Sigmoid colon (tissue), 7 donors: Measurements from ENCODE around the gene GRID1. TPM values are rescaled to one million over a fixed set of nuclear protein-coding genes. Genes with fewer than 3 reads are reported as not detected.

ENCODE experiments used
- DNase-seq: peaks from one replicate; pipeline ENCODE4 v3.0.0-alpha.2; 2019
- H3K27ac ChIP-seq, 4 donors: fragments of 200-600 bp; sonication (generic); one replicate each; pipeline ENCODE4 v1.5.1; 2016 to 2019; ENCODE audit warnings: mild to moderate bottlenecking in 1 of 4
- H3K27me3 ChIP-seq, 3 donors: fragments of 200-600 bp; sonication (generic); one replicate each; pipeline ENCODE4 v1.5.1; 2019; ENCODE audit warnings: mild to moderate bottlenecking in 1 of 3
- H3K36me3 ChIP-seq, 4 donors: fragments of 200-600 bp; sonication (generic); one replicate each; pipeline ENCODE4 v1.5.1; 2016 to 2019
- H3K4me1 ChIP-seq, 4 donors: fragments of 200-600 bp; sonication (generic); one replicate each; pipeline ENCODE4 v1.5.1; 2017 to 2019
- H3K4me3 ChIP-seq, 4 donors: fragments of 200-600 bp; sonication (generic); one replicate each; pipeline ENCODE4 v1.5.1; 2017 to 2019; ENCODE audit warnings: mild to moderate bottlenecking in 2 of 4, moderate library complexity in 1 of 4
- H3K9me3 ChIP-seq, 4 donors: fragments of 200-600 bp in 3 of 4; sonication (generic) in 3 of 4; one replicate each; pipeline versions ENCODE4 v1.5.1 to v1.6.1; 2013 to 2019
- EP300 ChIP-seq, 4 donors: sonication (generic); formaldehyde crosslinking; IDR thresholded peaks; one replicate each; pipeline ENCODE4 v1.6.1; 2017; ENCODE audit warnings: antibody characterized with exemption in 4 of 4
- POLR2A ChIP-seq, 2 donors: fragments of 450-650 bp; IDR thresholded peaks; one replicate each; pipeline ENCODE4 v1.6.1; 2016; ENCODE audit warnings: antibody characterized with exemption in 2 of 2, mild to moderate bottlenecking in 2 of 2, moderate library complexity in 2 of 2
- POLR2AphosphoS5 ChIP-seq, 4 donors: sonication (generic); formaldehyde crosslinking; IDR thresholded peaks; one replicate each; pipeline ENCODE4 v1.6.1; 2017; ENCODE audit warnings: antibody characterized with exemption in 4 of 4
- WGBS, 2 donors: extraction: QIAGEN DNeasy Blood & Tissue Kit; methylation state at CpG; one replicate each; pipeline ENCODE4 v1.1.7; 2013; 5-methylcytosine and 5-hydroxymethylcytosine counted together
- intact Hi-C: fragments of 100-400 bp; cut with DNase I; formaldehyde crosslinking; loops from one replicate; pipeline ENCODE4 v1.15.1; 2023
- polyA plus RNA-seq, 3 donors: library from polyadenylated mRNA; stranded (reverse); fragments of 200-250 nt; gene quantifications; one replicate each; pipeline ENCODE4 v1.2.3, GENCODE V29; 2013
- total RNA-seq, 4 donors: library from RNA; depleted of rRNA; stranded (reverse); fragments of >200 nt; gene quantifications; one replicate each; pipeline ENCODE4 v1.1.0, GENCODE V29; 2016
- TF ChIP-seq, protein P1 (sequence below), 4 experiments: fragments of 450-650 bp in 3 of 4; fragments of 200-600 bp in 1 of 4; IDR thresholded peaks; one replicate each; pipeline ENCODE4 v1.5.1; 2016 to 2019; ENCODE audit warnings: antibody characterized with exemption in 4 of 4, mild to moderate bottlenecking in 3 of 4, moderate library complexity in 2 of 4
- donor health status: healthy with polysubstance abuse.
- donor health status: Bipolar disorder and iron deficiency.
- donor health status: healthy.

The GRID1 gene
- total and polyA plus RNA-seq, 7 donors: 0.66 to 4.7 (median 1.1) TPM; not detected in 2

DNA sequence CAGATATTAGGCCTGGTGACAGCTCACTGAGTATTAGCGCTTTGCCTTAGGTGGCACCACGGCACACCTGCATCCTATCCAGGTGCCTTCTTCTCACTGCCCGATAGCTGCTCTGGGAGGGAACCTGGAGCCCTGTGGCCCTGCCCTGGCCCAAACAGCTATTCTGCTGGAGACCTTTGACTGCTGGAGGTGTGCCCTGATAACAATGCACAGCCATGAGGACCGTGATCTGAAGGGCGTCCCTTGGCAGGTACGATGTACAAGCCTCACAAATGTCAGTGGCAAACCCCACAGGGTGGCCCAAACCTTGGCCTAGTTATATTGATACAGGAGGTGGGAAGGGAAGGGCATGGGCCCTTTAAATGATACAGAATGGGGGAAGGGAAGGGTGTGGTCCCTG lies 259.5 kb downstream of the GRID1 start:
- 72 to 91% methylated on average over 6 of the region's 6 CpGs for WGBS, 2 donors
- DNase-seq: no peak
- Histone ChIP-seq H3K4me3 (no peak overlapping the region), H3K27ac (no peak overlapping the region), H3K9me3 (no peaks in the 10 kb centered on the region), H3K27me3 (no peaks in the 10 kb centered on the region), H3K4me1 (no peaks in the 10 kb centered on the region), H3K36me3 (no peaks in the 10 kb centered on the region)
- TF ChIP-seq POLR2A (IDR thresholded peaks at IDR 0.05): no peak
- intact Hi-C loops: no loop called here

DNA sequence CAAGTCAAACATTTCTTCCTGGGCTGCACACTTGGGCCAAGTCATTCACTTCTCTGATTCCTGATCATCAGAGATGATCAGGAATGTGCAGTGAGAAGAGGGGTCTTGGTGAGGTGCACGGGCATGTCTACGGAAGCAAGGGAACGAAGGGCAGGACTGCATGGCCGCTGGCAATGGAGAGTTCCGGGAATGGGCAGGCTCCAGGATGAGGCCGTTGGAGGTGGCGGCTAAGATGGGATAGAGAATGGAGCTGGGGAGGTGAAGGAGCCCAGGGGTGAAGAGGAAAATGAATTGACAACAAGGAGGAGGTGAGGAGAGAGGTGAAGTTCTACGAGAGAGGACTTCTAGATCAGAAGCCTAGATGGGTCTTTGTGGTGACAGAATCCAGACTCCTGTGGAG lies 260.0 kb downstream of the GRID1 start:
- no peaks in the 10 kb centered on the region for H3K36me3 ChIP-seq
- intact Hi-C loops: no loop called here
- TF ChIP-seq POLR2A (IDR thresholded peaks at IDR 0.05) (no peak), POLR2AphosphoS5 (IDR thresholded peaks at IDR 0.05) (no peak), EP300 (IDR thresholded peaks at IDR 0.05) (no peak)
- TF ChIP-seq, protein P1, sequence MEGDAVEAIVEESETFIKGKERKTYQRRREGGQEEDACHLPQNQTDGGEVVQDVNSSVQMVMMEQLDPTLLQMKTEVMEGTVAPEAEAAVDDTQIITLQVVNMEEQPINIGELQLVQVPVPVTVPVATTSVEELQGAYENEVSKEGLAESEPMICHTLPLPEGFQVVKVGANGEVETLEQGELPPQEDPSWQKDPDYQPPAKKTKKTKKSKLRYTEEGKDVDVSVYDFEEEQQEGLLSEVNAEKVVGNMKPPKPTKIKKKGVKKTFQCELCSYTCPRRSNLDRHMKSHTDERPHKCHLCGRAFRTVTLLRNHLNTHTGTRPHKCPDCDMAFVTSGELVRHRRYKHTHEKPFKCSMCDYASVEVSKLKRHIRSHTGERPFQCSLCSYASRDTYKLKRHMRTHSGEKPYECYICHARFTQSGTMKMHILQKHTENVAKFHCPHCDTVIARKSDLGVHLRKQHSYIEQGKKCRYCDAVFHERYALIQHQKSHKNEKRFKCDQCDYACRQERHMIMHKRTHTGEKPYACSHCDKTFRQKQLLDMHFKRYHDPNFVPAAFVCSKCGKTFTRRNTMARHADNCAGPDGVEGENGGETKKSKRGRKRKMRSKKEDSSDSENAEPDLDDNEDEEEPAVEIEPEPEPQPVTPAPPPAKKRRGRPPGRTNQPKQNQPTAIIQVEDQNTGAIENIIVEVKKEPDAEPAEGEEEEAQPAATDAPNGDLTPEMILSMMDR (IDR thresholded peaks at IDR 0.05): no peak
- no peak for DNase-seq
- no peaks in the 10 kb centered on the region for H3K27me3 ChIP-seq
- H3K27ac ChIP-seq: no peak overlapping the region
- WGBS, 2 donors: 89 to 91% methylated on average over 8 of the region's 8 CpGs
- no peak overlapping the region for H3K4me3 ChIP-seq
- H3K9me3 ChIP-seq: no peaks in the 10 kb centered on the region
- H3K4me1 ChIP-seq: no peaks in the 10 kb centered on the region

DNA sequence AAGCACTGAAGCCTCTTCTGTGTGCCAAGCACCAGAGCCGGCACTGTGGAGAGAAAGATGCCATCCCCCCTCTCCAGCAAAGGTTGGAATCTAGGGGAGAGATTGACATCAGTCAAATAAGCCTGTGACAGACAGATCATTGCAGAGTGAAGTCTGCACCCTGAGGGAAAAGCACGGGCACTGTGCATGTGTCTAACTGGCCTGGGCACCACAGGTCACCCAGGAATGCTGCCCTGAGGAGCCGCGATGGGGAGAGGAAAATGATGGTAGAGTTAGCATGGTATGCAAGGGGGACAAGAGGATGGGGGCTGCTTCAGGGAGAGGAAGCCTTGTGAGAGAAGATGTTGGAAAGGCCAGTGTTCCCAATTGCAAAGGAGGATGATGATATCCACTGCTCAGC lies 261.0 kb downstream of the GRID1 start:
- 87 to 93% methylated on average over 4 of the region's 4 CpGs for WGBS, 2 donors

DNA sequence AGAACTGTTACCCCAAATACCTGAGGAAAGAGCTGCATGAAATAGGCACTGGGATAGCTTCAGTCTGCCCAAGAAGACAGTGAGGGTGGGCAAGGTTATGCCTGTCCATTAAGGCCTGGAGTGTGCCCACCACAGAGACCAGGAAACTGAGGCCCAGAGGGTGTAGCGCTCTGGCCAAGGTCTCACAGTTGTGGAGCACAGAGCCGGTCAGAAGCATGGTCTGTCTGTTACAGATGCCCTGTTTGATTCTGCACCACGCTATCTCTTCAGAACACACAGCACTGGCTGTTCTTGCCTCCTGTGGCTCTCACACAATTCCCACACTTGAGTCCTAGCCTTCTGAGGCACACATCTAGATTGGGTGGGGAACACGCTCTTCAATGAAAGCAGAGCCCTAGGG lies 261.4 kb downstream of the GRID1 start:
- DNase-seq: no peak
- intact Hi-C loops: no loop called here
- Histone ChIP-seq H3K4me3 (no peak overlapping the region), H3K4me1 (no peaks in the 10 kb centered on the region), H3K27ac (no peak overlapping the region), H3K27me3 (no peaks in the 10 kb centered on the region), H3K36me3 (no peaks in the 10 kb centered on the region), H3K9me3 (no peaks in the 10 kb centered on the region)
- WGBS, 2 donors: 88 to 94% methylated on average over 4 of the region's 4 CpGs
- TF ChIP-seq POLR2AphosphoS5 (IDR thresholded peaks at IDR 0.05): no peak
- TF ChIP-seq, protein P1 (IDR thresholded peaks at IDR 0.05): no peak
- TF ChIP-seq EP300 (IDR thresholded peaks at IDR 0.05): no peak
- no peak for TF ChIP-seq POLR2A (IDR thresholded peaks at IDR 0.05)

More for the DNA sequence above, 261.0 kb downstream of the GRID1 start:
- Histone ChIP-seq H3K27me3 (no peaks in the 10 kb centered on the region), H3K4me1 (no peaks in the 10 kb centered on the region), H3K4me3 (no peak overlapping the region), H3K9me3 (no peaks in the 10 kb centered on the region), H3K36me3 (no peaks in the 10 kb centered on the region), H3K27ac (no peak overlapping the region)
- TF ChIP-seq EP300 (IDR thresholded peaks at IDR 0.05) (no peak), POLR2A (IDR thresholded peaks at IDR 0.05) (no peak), POLR2AphosphoS5 (IDR thresholded peaks at IDR 0.05) (no peak)
- TF ChIP-seq, protein P1 (IDR thresholded peaks at IDR 0.05): no peak
- intact Hi-C loops: no loop called here
- DNase-seq: no peak

DNA sequence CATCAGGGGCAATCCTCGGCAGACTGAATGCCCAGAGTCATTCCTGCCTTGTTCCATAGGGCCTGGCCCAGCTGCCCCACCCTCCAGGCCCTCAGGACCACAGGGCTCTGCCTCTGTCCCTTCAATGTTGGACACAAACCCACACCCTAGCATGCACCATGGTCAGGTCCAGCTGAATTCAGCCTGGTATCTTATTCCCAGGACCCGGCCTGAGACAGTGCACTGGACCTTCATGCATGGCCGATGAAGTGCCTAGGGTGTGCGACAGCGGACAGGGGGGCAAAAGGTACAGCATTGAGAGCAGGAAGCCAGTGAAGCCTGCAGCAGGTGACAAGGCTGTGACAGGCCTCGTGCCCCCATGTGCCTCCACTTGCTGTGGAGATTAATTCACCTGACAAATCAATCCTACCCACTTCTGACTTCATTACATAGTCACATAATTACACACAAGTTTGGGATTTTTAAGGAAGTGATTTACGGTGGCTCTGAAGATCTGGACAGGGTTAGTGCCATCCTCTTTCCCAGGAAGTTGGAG lies 261.9 kb downstream of the GRID1 start:
- Histone ChIP-seq H3K4me3 (no peak overlapping the region), H3K27ac (no peak overlapping the region), H3K9me3 (no peaks in the 10 kb centered on the region), H3K27me3 (no peaks in the 10 kb centered on the region), H3K4me1 (no peaks in the 10 kb centered on the region), H3K36me3 (no peaks in the 10 kb centered on the region)
- no peak for DNase-seq
- intact Hi-C loops: no loop called here
- WGBS, 2 donors: 73 to 85% methylated on average over 7 of the region's 7 CpGs
- TF ChIP-seq, protein P1 (IDR thresholded peaks at IDR 0.05): no peak
- TF ChIP-seq POLR2AphosphoS5 (IDR thresholded peaks at IDR 0.05): no peak
- TF ChIP-seq EP300 (IDR thresholded peaks at IDR 0.05): no peak
- no peak for TF ChIP-seq POLR2A (IDR thresholded peaks at IDR 0.05)
